GM08714 (cell line): Measurements from ENCODE around the gene MEF2C.
A peak's percentile ranks its signal among the peaks of the same experiment; 100 is the strongest.
"Not testable (repeated sequence)": the region's sequence is repeated elsewhere in the genome, so short reads cannot be mapped to it uniquely, and the experiment has no call there.

Experiments used
- H3K4me3 ChIP-seq: fragments of 200-500 bp; sonication (Bioruptor generic); 2 replicates; pipeline ENCODE4 v1.5.1; 2014; ENCODE audit warnings: mild to moderate bottlenecking, low read length, inconsistent platforms
- ZNF274 ChIP-seq: IDR thresholded peaks from 2 replicates; pipeline ENCODE4 v1.6.1; 2012; ENCODE audit warnings: mild to moderate bottlenecking, low read depth, low read length

Gene MEF2C

GRCh38 chr5:88883059-88883835 is at the start of gene MEF2C:
Gene MEF2C (minus strand): TSS chr5:88883184. CDS start chr5:88823788, 59,396 bp downstream.
- TF ChIP-seq ZNF274 = no peak
- peak within 1 kb of the TSS; percentile 98 for H3K4me3 ChIP-seq

- no peak for TF ChIP-seq ZNF274
Observed at GRCh38 chr5:88932541-88932940, 49.6 kb upstream of the MEF2C start.

GRCh38 chr5:88930335-88930734 is 47.4 kb upstream of the MEF2C start:
- TF ChIP-seq ZNF274 = no peak
- H3K4me3 ChIP-seq = no peak overlapping the region

More at GRCh38 chr5:88932541-88932940, 49.6 kb upstream of the MEF2C start:
- no peak overlapping the region for H3K4me3 ChIP-seq

GRCh38 chr5:88929385-88929784 is 46.4 kb upstream of the MEF2C start:
- TF ChIP-seq ZNF274 = no peak
- H3K4me3 ChIP-seq = no peak overlapping the region

GRCh38 chr5:88926774-88927173 is 43.8 kb upstream of the MEF2C start:
- no peak for TF ChIP-seq ZNF274

GRCh38 chr5:88925692-88926490 is 42.9 kb upstream of the MEF2C start:
- no peak for TF ChIP-seq ZNF274

More at GRCh38 chr5:88926774-88927173, 43.8 kb upstream of the MEF2C start:
- H3K4me3 ChIP-seq = no peak overlapping the region

GRCh38 chr5:88924330-88924657 is 41.3 kb upstream of the MEF2C start:
- H3K4me3 ChIP-seq = no peak overlapping the region
- TF ChIP-seq ZNF274 = no peak

More at GRCh38 chr5:88925692-88926490, 42.9 kb upstream of the MEF2C start:
- no peak overlapping the region for H3K4me3 ChIP-seq

GRCh38 chr5:88923623-88924329 is 40.8 kb upstream of the MEF2C start:
- H3K4me3 ChIP-seq = no peak overlapping the region
- TF ChIP-seq ZNF274 = no peak

GRCh38 chr5:88912743-88913142 is 29.8 kb upstream of the MEF2C start:
- not testable (repeated sequence) for H3K4me3 ChIP-seq

GRCh38 chr5:88911059-88911572 is 28.1 kb upstream of the MEF2C start:
- not testable (repeated sequence) for H3K4me3 ChIP-seq

- H3K4me3 ChIP-seq = not testable (repeated sequence)
Observed at GRCh38 chr5:88904478-88904877, 21.5 kb upstream of the MEF2C start.

- H3K4me3 ChIP-seq = not testable (repeated sequence)
Observed at GRCh38 chr5:88903966-88904365, 21.0 kb upstream of the MEF2C start.

- H3K4me3 ChIP-seq = not testable (repeated sequence)
Observed at GRCh38 chr5:88901077-88901476, 18.1 kb upstream of the MEF2C start.

GRCh38 chr5:88899096-88899737 is 16.2 kb upstream of the MEF2C start:
- TF ChIP-seq ZNF274 = no peak
- H3K4me3 ChIP-seq = no peak overlapping the region

GRCh38 chr5:88897748-88898147 is 14.8 kb upstream of the MEF2C start:
- H3K4me3 ChIP-seq = no peak overlapping the region
- no peak for TF ChIP-seq ZNF274
